ENCODE data around the gene NDFIP1. TPM values are rescaled to one million over a fixed set of nuclear protein-coding genes. Genes with fewer than 3 reads are reported as not detected.
A peak's percentile ranks its signal among the peaks of the same experiment; 100 is the strongest.

The NDFIP1 gene
- total and polyA plus RNA-seq, 2 of the 13 experiments (the other 11 are each of a cell fraction or from before 2014, with no cell fraction given), result 12.4 to 15.7 TPM

GRCh38 chr5:142186857-142187594 lies 78.4 kb downstream of the NDFIP1 start:
- ATAC-seq, result peak; percentile 61
- H3K4me2 ChIP-seq (ENCODE audit: low read depth, low read length), result peak overlapping the region; percentile 64
- in situ Hi-C loops (cut with HindIII; ENCODE audit: extremely low pct_ligation_motif_present, low pct_unique_long_range_greater_than_20kb), result no loop called here
- H3K4me1 ChIP-seq (ENCODE audit: insufficient read depth, low read length), result peaks cover 61% of the 10 kb centered on the region
- no peaks in the 10 kb centered on the region for H3K9me3 ChIP-seq (ENCODE audit: low read length)
- ChIA-PET CTCF (ENCODE audit: low intra/inter-chr PET ratio, low total read pairs) (no interaction called here), POLR2A (no interaction called here)
- BruUV-seq (replicated peaks), result no TSS peak
- no peak overlapping the region for H2AFZ ChIP-seq (ENCODE audit: low read length)
- DNase-seq (ENCODE audit: low spot score), result peak; percentile 38
- no peaks in the 10 kb centered on the region for H4K20me1 ChIP-seq (ENCODE audit: insufficient read depth, low read length)
- WGBS (ENCODE audit: low lambda C conversion rate), result 2% methylated on average over 2 of the region's 11 CpGs
- no peak overlapping the region for H3K27ac ChIP-seq (ENCODE audit: extremely low read length, insufficient read depth, low read length)
- no peak overlapping the region for H3K9ac ChIP-seq (ENCODE audit: insufficient read depth, low read depth, low read length)
- H3K4me3 ChIP-seq (replicated peaks in 1 of 3; ENCODE audit: insufficient read depth in 1 of 3, low read depth in 2 of 3, low read length in 3 of 3), result peak overlapping the region in 1 of 3 experiments; percentile 39; a peak in 2 of 6 replicates
- H3K79me2 ChIP-seq (ENCODE audit: insufficient read depth, low read length), result no peaks in the 10 kb centered on the region
- H3K27me3 ChIP-seq (ENCODE audit: control insufficient read depth in 1 of 2, insufficient read depth in 2 of 2, low read length in 2 of 2), result peaks cover 0 to 8% of the 10 kb centered on the region in 2 experiments; a peak in 1 of 5 replicates
- no peaks in the 10 kb centered on the region for H3K36me3 ChIP-seq (replicated peaks in 1 of 2; ENCODE audit: control insufficient read depth in 1 of 2, insufficient read depth in 2 of 2, low read length in 2 of 2)
- FAIRE-seq, result no peak
- intact Hi-C loops (cut with micrococcal nuclease; ENCODE audit: unreplicated experiment), result no loop called here
- TF ChIP-seq CEBPZ (IDR thresholded peaks at IDR 0.05; ENCODE audit: low read length) (no peak), CBX2 (IDR thresholded peaks at IDR 0.05; ENCODE audit: low read depth, low read length) (no peak), CBX2 (CRISPR knock-in tag; IDR thresholded peaks at IDR 0.05; ENCODE audit: low read depth) (no peak), CBFB (CRISPR knock-in tag; IDR thresholded peaks at IDR 0.05) (no peak), TAF1 (CRISPR knock-in tag; IDR thresholded peaks at IDR 0.05) (no peak), TEAD2 (CRISPR knock-in tag; IDR thresholded peaks at IDR 0.05) (no peak), PPARG (CRISPR knock-in tag; conservative IDR thresholded peaks at IDR 0.05) (peak; percentile 61; the same call in 1 of the 2 replicates), HOXA3 (CRISPR knock-in tag; IDR thresholded peaks at IDR 0.05) (no peak), TFDP2 (CRISPR knock-in tag; IDR thresholded peaks at IDR 0.05) (no peak), ISX (CRISPR knock-in tag; conservative IDR thresholded peaks at IDR 0.05) (no peak), SNAPC5 (CRISPR knock-in tag; IDR thresholded peaks at IDR 0.05; ENCODE audit: borderline replicate concordance) (no peak), SRSF4 (IDR thresholded peaks at IDR 0.05; ENCODE audit: low read depth, low read length, poor library complexity, severe bottlenecking) (no peak), ZNF354B (CRISPR knock-in tag; IDR thresholded peaks at IDR 0.05) (no peak), E2F5 (CRISPR knock-in tag; conservative IDR thresholded peaks at IDR 0.05) (no peak), SRF (IDR thresholded peaks at IDR 0.05; ENCODE audit: low read depth, low read length) (no peak), TBL1XR1 (IDR thresholded peaks at IDR 0.05; ENCODE audit: borderline replicate concordance, low read length, partially characterized antibody) (no peak), MED8 (CRISPR knock-in tag; IDR thresholded peaks at IDR 0.05; ENCODE audit: insufficient replicate concordance) (no peak), ZNF253 (CRISPR knock-in tag; IDR thresholded peaks at IDR 0.05; ENCODE audit: borderline replicate concordance) (no peak), ATF1 (CRISPR knock-in tag; IDR thresholded peaks at IDR 0.05) (no peak), MIXL1 (CRISPR knock-in tag; IDR thresholded peaks at IDR 0.05) (no peak), ZKSCAN1 (IDR thresholded peaks at IDR 0.05; ENCODE audit: low read length) (no peak), ZNF510 (CRISPR knock-in tag; IDR thresholded peaks at IDR 0.05; ENCODE audit: low read depth) (no peak)
